NCI-H2196 treated with DMSO at 0.1 percent for 48 hours (cell line): ENCODE data around the gene PHACTR1.

Source experiments
- DNase-seq: peaks from one replicate; lab custom pipeline; 2025; ENCODE audit not compliant: unreplicated experiment; lab: John Stamatoyannopoulos, UW

The PHACTR1 gene

GRCh38 chr6:13278164-13278563, 561.6 kb downstream of the PHACTR1 start:
- no peak for DNase-seq

- no peak for DNase-seq
Observed at GRCh38 chr6:13278991-13279390, 562.4 kb downstream of the PHACTR1 start.

- DNase-seq: no peak
Observed at GRCh38 chr6:13280254-13280653, 563.7 kb downstream of the PHACTR1 start.

- no peak for DNase-seq
Observed at GRCh38 chr6:13281686-13282085, 565.1 kb downstream of the PHACTR1 start.

GRCh38 chr6:13282393-13283069, 566.0 kb downstream of the PHACTR1 start:
- no peak for DNase-seq

GRCh38 chr6:13283331-13283730, 566.8 kb downstream of the PHACTR1 start:
- no peak for DNase-seq

- no peak for DNase-seq
Observed at GRCh38 chr6:13284646-13285045, 568.1 kb downstream of the PHACTR1 start.

GRCh38 chr6:13285705-13286104, 569.1 kb downstream of the PHACTR1 start:
- no peak for DNase-seq

GRCh38 chr6:13286181-13286580, 569.6 kb downstream of the PHACTR1 start:
- DNase-seq: no peak

GRCh38 chr6:13287104-13287503, 570.5 kb downstream of the PHACTR1 start:
- no peak for DNase-seq

GRCh38 chr6:13288481-13288880, 571.9 kb downstream of the PHACTR1 start:
- DNase-seq: no peak

GRCh38 chr6:13288969-13289391, 572.4 kb downstream of the PHACTR1 start:
- no peak for DNase-seq

- DNase-seq: no peak
Observed at GRCh38 chr6:13289789-13290318, 573.3 kb downstream of the PHACTR1 start.

- no peak for DNase-seq
Observed at GRCh38 chr6:13290335-13290734, 573.8 kb downstream of the PHACTR1 start.

GRCh38 chr6:13292774-13293173, 576.2 kb downstream of the PHACTR1 start:
- DNase-seq: no peak

- DNase-seq: no peak
Observed at GRCh38 chr6:13294499-13295069, 578.0 kb downstream of the PHACTR1 start.

GRCh38 chr6:13295576-13295975, 579.0 kb downstream of the PHACTR1 start:
- DNase-seq: no peak

GRCh38 chr6:13296536-13296997, 580.0 kb downstream of the PHACTR1 start:
- DNase-seq: no peak

- DNase-seq: no peak
Observed at GRCh38 chr6:13297391-13297790, 580.8 kb downstream of the PHACTR1 start.

- no peak for DNase-seq
Observed at GRCh38 chr6:13298446-13298845, 581.9 kb downstream of the PHACTR1 start.

GRCh38 chr6:13299403-13299821, 582.8 kb downstream of the PHACTR1 start:
- DNase-seq: no peak

- no peak for DNase-seq
Observed at GRCh38 chr6:13299918-13300317, 583.4 kb downstream of the PHACTR1 start.
